Spleen (tissue), 11 donors: ENCODE measurements around the gene SEMA3A. TPM values are rescaled to one million over a fixed set of nuclear protein-coding genes. Genes with fewer than 3 reads are reported as not detected.

ENCODE experiments used
- DNase-seq: peaks from one replicate; pipeline ENCODE4 v3.0.0-alpha.2; 2020
- H3K27ac ChIP-seq, 8 donors: fragments of 200-600 bp; sonication (generic) in 7 of 8; 1 replicate in 4 of 8; 2 replicates in 4 of 8; pipeline versions ENCODE4 v1.5.0 to v1.8.0; 2016 to 2021; ENCODE audit warnings: inconsistent platforms in 4 of 8, mild to moderate bottlenecking in 4 of 8, moderate library complexity in 1 of 8
- H3K27me3 ChIP-seq, 7 donors: fragments of 200-600 bp; sonication (generic) in 6 of 7; replicated peaks in 1 of 7; 1 replicate in 4 of 7; 2 replicates in 3 of 7; pipeline versions ENCODE4 v1.5.0 to v1.8.0; 2016 to 2021; ENCODE audit warnings: inconsistent platforms in 3 of 7, mild to moderate bottlenecking in 1 of 7
- H3K36me3 ChIP-seq, 6 donors: fragments of 200-600 bp; sonication (generic) in 5 of 6; 1 replicate in 4 of 6; 2 replicates in 2 of 6; pipeline versions ENCODE4 v1.5.0 to v1.8.0; 2016 to 2021; ENCODE audit warnings: inconsistent platforms in 2 of 6
- H3K4me1 ChIP-seq, 6 donors: fragments of 200-600 bp; sonication (generic) in 5 of 6; 1 replicate in 3 of 6; 2 replicates in 3 of 6; pipeline versions ENCODE4 v1.5.0 to v1.8.0; 2016 to 2021; ENCODE audit warnings: inconsistent platforms in 3 of 6
- H3K4me3 ChIP-seq, 8 donors: fragments of 200-600 bp; sonication (generic) in 7 of 8; 1 replicate in 4 of 8; 2 replicates in 4 of 8; pipeline versions ENCODE4 v1.5.0 to v1.8.0; 2016 to 2021; ENCODE audit warnings: inconsistent platforms in 4 of 8, mild to moderate bottlenecking in 4 of 8, moderate library complexity in 2 of 8
- H3K9me3 ChIP-seq, 8 donors: fragments of 200-600 bp; sonication (generic) in 7 of 8; 1 replicate in 4 of 8; 2 replicates in 4 of 8; pipeline versions ENCODE4 v1.5.0 to v1.8.0; 2016 to 2021; ENCODE audit warnings: inconsistent platforms in 4 of 8
- POLR2A ChIP-seq, 3 donors: fragments of 450-650 bp; IDR thresholded peaks; one replicate each; pipeline ENCODE4 v1.5.1; 2017; ENCODE audit warnings: antibody characterized with exemption in 3 of 3, mild to moderate bottlenecking in 1 of 3
- POLR2AphosphoS5 ChIP-seq, 3 donors: sonication (generic); formaldehyde crosslinking; IDR thresholded peaks; one replicate each; pipeline ENCODE4 v1.5.1; 2017; ENCODE audit warnings: antibody characterized with exemption in 3 of 3
- WGBS, 5 donors: extraction: QIAGEN DNeasy Blood & Tissue Kit in 3 of 5; methylation state at CpG; one replicate each; pipeline versions ENCODE4 v1.1.5 to v1.1.7; 2013 to 2018; 5-methylcytosine and 5-hydroxymethylcytosine counted together
- intact Hi-C: fragments of 100-400 bp; cut with DNase I; formaldehyde crosslinking; loops from one replicate; pipeline ENCODE4 v1.15.0; 2023; ENCODE audit warnings: low total_unique reads
- polyA plus RNA-seq, 3 donors: library from polyadenylated mRNA; stranded (reverse); fragments of 200-250 nt; gene quantifications; one replicate each; pipeline ENCODE4 v1.2.1, GENCODE V29; 2013
- total RNA-seq, 7 donors: library from RNA; depleted of rRNA in 3 of 7; stranded (reverse); fragments of >200 nt in 3 of 7; fragmentation: NEBNext Ultra II Directional in 4 of 7; extraction: Animal tissue kit (Norgen Biotek cat#: 25700) in 4 of 7; gene quantifications; one replicate each; pipeline versions ENCODE4 v1.1.0 to v1.2.1, GENCODE V29; 2016 to 2021
- TF ChIP-seq, protein P1 (sequence below), 11 experiments: fragments of 200-600 bp in 7 of 11; fragments of 450-650 bp in 4 of 11; sonication (generic) in 4 of 11; IDR thresholded peaks in 8 of 11; conservative IDR thresholded peaks in 3 of 11; 1 replicate in 7 of 11; 2 replicates in 4 of 11; pipeline versions ENCODE4 v1.4.0 to v1.8.0; 2016 to 2021; ENCODE audit warnings: antibody characterized with exemption in 11 of 11, inconsistent platforms in 4 of 11, mild to moderate bottlenecking in 1 of 11
- donor health status: healthy with polysubstance abuse.
- donor health status: DM: no; HTN: no; CAD: no; lungs with moderate emphysema.
- donor health status: DM: no; HTN: no; CAD: no.
- donor health status: Bipolar disorder and iron deficiency.
- donor health status: healthy.
- donor health status: DM: no; HTN: no; CAD: no.
- donor health status: DM: yes; HTN: yes; CAD: no.

Gene SEMA3A
- total and polyA plus RNA-seq, 10 donors = 1.1 to 48.5 (median 15.3) TPM

DNA sequence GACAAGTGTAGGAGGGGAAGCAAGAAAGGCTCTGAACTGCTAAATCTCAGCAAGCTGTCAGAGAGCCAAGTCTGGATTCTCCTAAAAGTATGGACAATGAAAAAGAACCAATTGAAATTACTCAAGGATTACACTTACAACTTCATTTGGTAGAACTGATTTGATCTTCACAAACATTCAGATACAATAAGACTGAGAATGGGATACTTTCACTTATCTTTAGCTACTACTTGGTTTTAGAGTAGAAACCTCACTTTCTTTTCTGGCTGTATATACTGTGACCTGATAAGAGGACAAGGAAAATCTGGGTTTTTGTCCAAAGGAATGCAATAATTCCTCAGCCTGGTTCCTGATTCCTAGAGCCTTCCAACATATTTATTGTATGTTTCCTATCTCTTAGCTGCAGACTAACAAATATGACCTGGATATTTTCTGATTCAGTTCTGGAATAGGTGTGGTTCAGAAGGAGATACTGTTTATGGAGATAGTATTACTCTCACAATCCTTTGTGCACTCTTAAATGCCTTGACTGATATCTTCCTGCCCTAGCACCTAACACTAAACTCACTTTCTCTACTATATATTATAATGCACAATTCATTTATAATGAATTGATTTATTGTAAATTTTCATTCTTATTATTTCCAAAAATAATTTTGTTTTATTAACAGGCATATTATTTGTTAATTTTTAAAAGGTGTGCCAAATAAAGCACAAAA is 7.3 kb downstream of the SEMA3A start:
- no peak for DNase-seq
- no peaks in the 10 kb centered on the region for H3K27me3 ChIP-seq
- H3K27ac ChIP-seq = peak overlapping the region in 1 of 8 donors; percentile 2
- no peaks in the 10 kb centered on the region for H3K9me3 ChIP-seq
- no peak for TF ChIP-seq POLR2AphosphoS5 (IDR thresholded peaks at IDR 0.05)
- TF ChIP-seq, protein P1, sequence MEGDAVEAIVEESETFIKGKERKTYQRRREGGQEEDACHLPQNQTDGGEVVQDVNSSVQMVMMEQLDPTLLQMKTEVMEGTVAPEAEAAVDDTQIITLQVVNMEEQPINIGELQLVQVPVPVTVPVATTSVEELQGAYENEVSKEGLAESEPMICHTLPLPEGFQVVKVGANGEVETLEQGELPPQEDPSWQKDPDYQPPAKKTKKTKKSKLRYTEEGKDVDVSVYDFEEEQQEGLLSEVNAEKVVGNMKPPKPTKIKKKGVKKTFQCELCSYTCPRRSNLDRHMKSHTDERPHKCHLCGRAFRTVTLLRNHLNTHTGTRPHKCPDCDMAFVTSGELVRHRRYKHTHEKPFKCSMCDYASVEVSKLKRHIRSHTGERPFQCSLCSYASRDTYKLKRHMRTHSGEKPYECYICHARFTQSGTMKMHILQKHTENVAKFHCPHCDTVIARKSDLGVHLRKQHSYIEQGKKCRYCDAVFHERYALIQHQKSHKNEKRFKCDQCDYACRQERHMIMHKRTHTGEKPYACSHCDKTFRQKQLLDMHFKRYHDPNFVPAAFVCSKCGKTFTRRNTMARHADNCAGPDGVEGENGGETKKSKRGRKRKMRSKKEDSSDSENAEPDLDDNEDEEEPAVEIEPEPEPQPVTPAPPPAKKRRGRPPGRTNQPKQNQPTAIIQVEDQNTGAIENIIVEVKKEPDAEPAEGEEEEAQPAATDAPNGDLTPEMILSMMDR (IDR thresholded peaks at IDR 0.05 in 8 of 11, conservative IDR thresholded peaks at IDR 0.05 in 3 of 11) = no peak
- TF ChIP-seq POLR2A (IDR thresholded peaks at IDR 0.05) = no peak
- H3K36me3 ChIP-seq = no peaks in the 10 kb centered on the region
- peaks cover 0 to 3% (median 0%) of the 10 kb centered on the region in 6 donors for H3K4me1 ChIP-seq
- intact Hi-C loops = no loop called here
- H3K4me3 ChIP-seq = no peak overlapping the region

DNA sequence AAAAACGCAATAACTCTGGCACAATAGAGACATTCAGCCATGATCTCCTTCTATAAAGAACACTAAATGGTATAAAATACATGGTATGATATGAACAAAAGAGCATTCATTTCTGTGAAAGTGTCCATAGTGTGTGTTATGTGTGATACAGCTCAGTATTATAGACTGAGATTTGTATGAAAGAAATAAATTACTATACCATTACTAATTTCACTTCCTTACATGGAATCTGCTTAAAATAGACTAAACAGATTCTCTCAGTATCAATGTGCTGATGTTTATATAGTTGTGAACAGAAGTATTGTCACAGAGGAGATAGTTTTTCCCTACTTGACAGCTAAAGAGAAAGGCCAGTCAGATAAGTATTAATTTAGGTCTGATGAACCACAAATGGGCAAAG is 10.8 kb downstream of the SEMA3A start:
- no peak for DNase-seq
- no peak for TF ChIP-seq POLR2AphosphoS5 (IDR thresholded peaks at IDR 0.05)
- TF ChIP-seq POLR2A (IDR thresholded peaks at IDR 0.05) = no peak
- TF ChIP-seq, protein P1 (IDR thresholded peaks at IDR 0.05 in 8 of 11, conservative IDR thresholded peaks at IDR 0.05 in 3 of 11) = no peak
- Histone ChIP-seq H3K27ac (no peak overlapping the region), H3K9me3 (no peaks in the 10 kb centered on the region), H3K4me1 (peaks cover 0 to 3% (median 0%) of the 10 kb centered on the region in 6 donors), H3K4me3 (no peak overlapping the region), H3K27me3 (no peaks in the 10 kb centered on the region), H3K36me3 (no peaks in the 10 kb centered on the region)
- intact Hi-C loops = no loop called here
- WGBS, 5 donors = 84 to 94% (median 89%) methylated on average over 1 of the region's 1 CpG

DNA sequence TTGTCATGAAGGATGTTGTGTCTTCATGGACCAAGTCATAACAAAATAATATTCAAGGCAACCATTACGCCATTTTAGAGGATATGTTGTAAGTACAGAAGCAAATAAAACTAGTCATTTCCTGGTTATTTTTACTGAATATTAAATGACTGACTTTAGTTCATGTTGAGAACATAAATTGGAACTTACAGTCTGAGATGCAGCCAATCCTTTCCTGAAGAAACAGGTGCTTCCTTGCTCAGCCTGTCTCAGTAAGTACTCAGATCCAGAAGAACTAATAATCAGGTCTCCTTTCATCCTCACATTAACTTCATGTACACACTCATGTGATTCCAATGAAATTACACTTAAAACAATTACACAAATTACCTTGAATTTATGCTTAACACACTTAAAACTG is 12.3 kb downstream of the SEMA3A start:
- Histone ChIP-seq H3K27ac (no peak overlapping the region), H3K27me3 (no peaks in the 10 kb centered on the region), H3K36me3 (no peaks in the 10 kb centered on the region), H3K4me1 (no peaks in the 10 kb centered on the region), H3K9me3 (no peaks in the 10 kb centered on the region), H3K4me3 (no peak overlapping the region)
- DNase-seq = no peak
- intact Hi-C loops = no loop called here
- TF ChIP-seq POLR2AphosphoS5 (IDR thresholded peaks at IDR 0.05) (no peak), POLR2A (IDR thresholded peaks at IDR 0.05) (no peak)
- TF ChIP-seq, protein P1 (IDR thresholded peaks at IDR 0.05 in 8 of 11, conservative IDR thresholded peaks at IDR 0.05 in 3 of 11) = no peak
- 76 to 89% (median 84%) methylated on average over 1 of the region's 1 CpG for WGBS, 5 donors

DNA sequence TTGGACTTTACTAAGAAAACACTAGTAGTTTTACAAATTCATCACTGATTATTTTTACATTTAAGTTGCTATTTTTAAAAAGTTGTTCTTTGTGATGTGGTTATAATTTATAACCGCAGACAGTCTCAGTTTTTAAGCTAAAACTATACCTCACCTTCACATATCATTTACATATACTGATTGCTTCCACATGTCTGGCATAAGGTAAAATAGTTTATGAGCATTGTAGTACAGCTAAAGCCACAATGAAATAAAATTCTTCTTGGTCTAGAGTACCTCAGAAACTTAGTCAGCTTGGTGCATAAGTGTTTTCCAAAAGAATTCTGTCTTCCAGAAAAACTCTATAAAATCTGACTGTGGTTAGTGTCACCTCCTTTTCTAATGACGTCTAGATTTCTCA is 13.0 kb downstream of the SEMA3A start:
- Histone ChIP-seq H3K36me3 (no peaks in the 10 kb centered on the region), H3K4me1 (no peaks in the 10 kb centered on the region), H3K9me3 (no peaks in the 10 kb centered on the region), H3K27ac (no peak overlapping the region), H3K27me3 (no peaks in the 10 kb centered on the region), H3K4me3 (no peak overlapping the region)
- whole genome bisulfite sequencing, 5 donors = 78 to 96% (median 89%) methylated on average over 2 of the region's 2 CpGs
- TF ChIP-seq, protein P1 (IDR thresholded peaks at IDR 0.05 in 8 of 11, conservative IDR thresholded peaks at IDR 0.05 in 3 of 11) = no peak
- no peak for TF ChIP-seq POLR2AphosphoS5 (IDR thresholded peaks at IDR 0.05)
- TF ChIP-seq POLR2A (IDR thresholded peaks at IDR 0.05) = no peak
- intact Hi-C loops = no loop called here
- DNase-seq = no peak
